HG03469 (cell line): Measurements from ENCODE around the gene PTPRE.

Source experiments
- ATAC-seq: cut with Tn5 transposase; IDR thresholded peaks from one replicate; pipeline ENCODE4 v1.9.1; 2021; ENCODE audit warnings: mild to moderate bottlenecking, moderate library complexity, moderate number of reproducible peaks; ENCODE audit not compliant: unreplicated experiment

The PTPRE gene

GRCh38 chr10:127882801-127883459 lies 24.0 kb upstream of the PTPRE start:
- ATAC-seq = no peak

DNA sequence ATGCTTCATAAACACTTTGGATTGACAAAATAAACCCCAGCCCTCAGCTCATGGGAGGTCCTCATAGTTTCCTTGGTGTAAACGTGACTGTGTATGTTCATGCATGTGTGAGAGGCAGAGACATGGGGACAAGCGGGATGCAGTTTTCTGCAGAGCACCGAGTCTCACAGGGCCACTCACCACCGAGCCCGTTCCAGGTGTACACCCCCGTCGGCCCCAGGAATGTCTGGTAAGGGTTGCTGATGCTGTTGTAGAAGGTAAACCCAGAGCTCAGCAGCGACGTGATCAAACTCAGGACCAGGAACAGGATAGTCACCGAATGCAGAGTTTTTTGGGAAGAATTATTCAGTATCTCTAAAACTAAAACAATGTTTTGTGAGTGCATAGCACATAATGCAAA lies 23.4 kb upstream of the PTPRE start:
- ATAC-seq = no peak

DNA sequence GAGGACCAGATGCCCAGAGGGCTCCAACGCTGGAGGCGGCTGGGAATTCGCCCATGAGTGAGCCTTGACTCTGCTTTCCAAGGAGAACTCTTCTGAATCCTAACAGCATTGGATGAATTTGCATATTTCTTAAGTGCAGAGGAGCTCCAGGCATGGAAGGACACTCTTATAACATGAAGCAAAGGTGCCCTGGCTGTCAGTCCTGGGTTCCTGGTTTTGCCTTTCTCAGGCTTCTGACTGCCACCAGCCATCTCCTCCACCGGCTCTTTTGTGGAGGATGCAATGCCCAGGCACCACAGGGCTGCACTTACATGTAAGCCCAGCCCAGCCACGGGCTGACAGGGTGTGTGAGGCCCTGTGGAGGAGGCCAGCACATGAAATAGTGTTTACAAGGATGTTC lies 22.4 kb upstream of the PTPRE start:
- ATAC-seq = no peak

- no peak for ATAC-seq
Measured at GRCh38 chr10:127886371-127887051, 20.4 kb upstream of the PTPRE start.

GRCh38 chr10:127887541-127888415 lies 19.1 kb upstream of the PTPRE start:
- no peak for ATAC-seq

DNA sequence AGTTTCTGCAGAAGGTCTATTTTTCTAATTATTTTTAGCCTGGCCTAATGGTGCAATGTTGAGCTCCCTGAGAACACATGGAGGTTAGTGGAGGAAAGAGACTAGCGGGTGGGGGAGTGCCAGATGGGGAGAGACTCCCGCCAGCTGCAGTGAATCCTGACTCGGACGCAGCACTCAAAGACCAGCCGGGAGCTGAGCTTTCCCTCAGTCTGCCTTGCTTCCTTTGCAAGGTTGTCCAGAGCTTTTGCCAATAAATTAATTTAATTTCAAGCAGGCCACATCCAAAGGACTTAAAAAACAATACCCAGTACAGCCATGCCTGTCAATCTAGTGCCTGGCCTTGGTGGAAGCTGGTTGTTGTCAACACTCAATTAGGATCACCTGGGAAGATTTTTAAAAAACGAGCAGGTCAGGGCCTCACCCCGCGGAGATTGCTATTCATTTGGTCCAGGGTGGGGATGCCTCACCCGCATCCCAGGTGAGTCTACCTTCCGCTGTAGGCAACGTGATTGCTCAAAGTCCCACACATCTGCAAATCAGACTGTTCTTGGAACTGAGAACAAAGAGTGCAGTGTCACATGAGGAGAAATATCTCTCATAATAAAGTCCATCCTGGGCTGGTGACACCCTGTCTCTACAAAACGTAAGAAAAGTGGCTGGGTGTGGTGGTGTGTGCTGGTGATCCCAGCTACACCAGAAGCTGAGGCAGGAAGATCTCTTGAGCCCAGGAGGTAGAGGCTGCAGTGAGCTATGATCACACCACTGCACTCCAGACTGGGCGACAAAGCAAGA lies 18.2 kb upstream of the PTPRE start:
- no peak for ATAC-seq

DNA sequence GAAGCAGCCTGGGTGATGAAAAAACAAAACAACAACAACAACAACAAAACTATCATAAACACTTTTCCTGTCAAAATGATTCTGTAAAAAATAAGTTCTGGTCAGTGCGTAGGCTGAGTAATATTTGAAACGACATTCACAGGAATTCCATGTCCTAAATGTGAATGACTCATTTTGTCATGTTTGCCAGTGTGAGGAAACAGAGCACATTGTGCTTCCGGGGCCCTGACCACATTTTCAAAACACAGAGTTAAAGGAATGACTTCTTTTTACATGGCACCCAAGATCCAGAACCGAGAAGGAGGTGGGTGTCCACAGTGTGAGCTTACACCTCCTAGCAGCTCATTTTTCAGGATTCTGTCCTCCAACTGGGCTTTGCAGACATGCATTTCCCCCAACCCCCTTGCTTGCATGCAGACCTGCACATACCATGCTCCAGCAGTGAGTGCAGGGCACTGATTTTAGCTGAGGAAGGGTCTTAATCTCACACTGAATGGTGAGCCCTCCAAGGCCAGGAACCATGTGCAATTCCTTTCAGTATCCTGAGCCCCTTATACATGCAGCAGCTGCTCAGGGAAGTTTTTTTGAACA lies 17.2 kb upstream of the PTPRE start:
- ATAC-seq = no peak

DNA sequence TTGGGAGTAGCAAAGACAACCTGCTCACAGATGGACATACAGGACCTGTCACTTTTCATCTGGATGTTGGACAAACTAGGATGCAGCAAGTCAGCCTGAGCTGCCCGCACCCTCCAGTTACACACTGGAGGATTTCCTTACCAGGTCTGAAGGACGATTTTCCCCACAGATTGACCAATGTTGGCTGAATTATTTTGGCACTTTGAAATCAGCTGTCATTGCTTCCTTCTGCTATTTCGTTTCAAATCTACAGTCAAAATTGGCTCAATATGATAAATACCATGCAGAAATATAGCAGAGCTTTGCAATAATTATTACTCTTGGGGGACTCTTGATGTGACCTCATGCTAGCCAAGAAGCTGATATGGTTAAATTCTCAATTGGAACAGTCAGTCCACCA lies 16.7 kb upstream of the PTPRE start:
- no peak for ATAC-seq

GRCh38 chr10:127890832-127891334 lies 16.0 kb upstream of the PTPRE start:
- ATAC-seq = no peak

GRCh38 chr10:127892743-127893142 lies 14.2 kb upstream of the PTPRE start, which contains the start of gene CLRN3:
TSS of gene CLRN3 (minus strand) at chr10:127892941. CDS start at chr10:127892784, 157 bp downstream.
- ATAC-seq = no peak

GRCh38 chr10:127894146-127894545 lies 12.8 kb upstream of the PTPRE start:
- no peak for ATAC-seq

DNA sequence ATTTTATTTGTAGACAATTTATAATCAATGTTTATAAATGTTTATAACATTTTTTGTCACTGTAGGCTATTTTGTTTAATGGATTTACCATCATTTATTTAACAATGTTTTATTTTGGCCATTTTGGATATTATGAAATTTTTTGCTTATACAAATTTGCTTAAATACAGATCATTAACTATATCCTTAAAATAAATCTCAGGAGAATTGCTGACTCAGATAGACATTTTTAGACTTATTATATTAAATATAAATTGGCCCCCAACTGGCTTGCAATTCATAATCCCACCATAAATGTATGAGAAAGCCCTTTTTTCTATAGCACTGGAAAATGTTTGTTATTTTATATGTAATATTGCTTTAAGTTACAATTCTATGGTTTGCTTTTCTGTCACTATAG lies 10.3 kb upstream of the PTPRE start:
- no peak for ATAC-seq

GRCh38 chr10:127897177-127897576 lies 9.7 kb upstream of the PTPRE start:
- no peak for ATAC-seq

DNA sequence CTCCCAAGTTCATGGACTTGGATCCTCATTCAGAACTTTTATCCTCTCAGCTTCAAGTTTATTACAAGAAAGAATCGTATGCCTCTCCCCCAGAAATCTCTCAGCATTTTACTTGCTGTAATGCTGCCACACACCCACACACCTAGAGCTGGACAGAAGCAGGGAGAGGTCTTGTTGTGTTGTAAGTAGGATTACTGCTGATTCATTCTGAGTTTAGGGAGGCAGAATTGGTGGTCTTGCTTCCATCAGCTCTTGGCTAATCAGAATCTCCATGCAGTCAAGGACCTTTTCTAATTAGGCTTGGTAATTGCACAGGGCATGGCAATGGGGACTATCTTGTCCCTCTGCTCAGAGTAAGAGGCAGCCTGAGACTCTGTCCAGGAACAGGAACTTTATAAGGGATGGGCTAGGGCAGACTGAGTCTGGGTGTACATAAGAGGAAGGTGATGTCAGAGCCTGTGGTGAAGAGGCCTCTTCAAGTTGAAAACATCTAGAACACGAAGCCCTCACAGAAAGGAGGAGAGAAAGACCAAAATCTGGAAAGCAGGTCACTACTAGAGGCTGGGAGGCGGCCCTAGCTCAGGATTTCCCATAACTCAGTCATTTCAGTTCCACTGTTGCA lies 7.0 kb upstream of the PTPRE start:
- ATAC-seq = no peak

DNA sequence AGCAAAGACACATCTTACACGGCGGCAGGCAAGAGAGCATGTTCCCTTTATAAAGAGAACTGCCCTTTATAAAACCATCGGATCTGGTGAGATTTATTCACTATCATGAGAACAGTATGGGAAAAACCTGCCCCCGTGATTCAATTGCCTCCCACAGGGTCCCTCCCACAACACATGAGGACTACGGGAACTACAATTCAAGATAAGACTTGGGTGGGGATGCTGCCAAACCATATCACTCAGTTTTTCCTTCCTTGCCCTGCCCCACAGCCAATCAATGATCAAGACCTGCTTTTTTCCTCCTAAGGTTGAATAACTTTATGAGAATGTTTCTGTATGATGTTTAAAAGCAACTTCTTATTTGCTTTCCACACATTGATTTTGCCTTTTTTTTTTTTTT lies 3.1 kb upstream of the PTPRE start:
- ATAC-seq = no peak

- no peak for ATAC-seq
Measured at GRCh38 chr10:127904311-127905000, 2.4 kb upstream of the PTPRE start.

DNA sequence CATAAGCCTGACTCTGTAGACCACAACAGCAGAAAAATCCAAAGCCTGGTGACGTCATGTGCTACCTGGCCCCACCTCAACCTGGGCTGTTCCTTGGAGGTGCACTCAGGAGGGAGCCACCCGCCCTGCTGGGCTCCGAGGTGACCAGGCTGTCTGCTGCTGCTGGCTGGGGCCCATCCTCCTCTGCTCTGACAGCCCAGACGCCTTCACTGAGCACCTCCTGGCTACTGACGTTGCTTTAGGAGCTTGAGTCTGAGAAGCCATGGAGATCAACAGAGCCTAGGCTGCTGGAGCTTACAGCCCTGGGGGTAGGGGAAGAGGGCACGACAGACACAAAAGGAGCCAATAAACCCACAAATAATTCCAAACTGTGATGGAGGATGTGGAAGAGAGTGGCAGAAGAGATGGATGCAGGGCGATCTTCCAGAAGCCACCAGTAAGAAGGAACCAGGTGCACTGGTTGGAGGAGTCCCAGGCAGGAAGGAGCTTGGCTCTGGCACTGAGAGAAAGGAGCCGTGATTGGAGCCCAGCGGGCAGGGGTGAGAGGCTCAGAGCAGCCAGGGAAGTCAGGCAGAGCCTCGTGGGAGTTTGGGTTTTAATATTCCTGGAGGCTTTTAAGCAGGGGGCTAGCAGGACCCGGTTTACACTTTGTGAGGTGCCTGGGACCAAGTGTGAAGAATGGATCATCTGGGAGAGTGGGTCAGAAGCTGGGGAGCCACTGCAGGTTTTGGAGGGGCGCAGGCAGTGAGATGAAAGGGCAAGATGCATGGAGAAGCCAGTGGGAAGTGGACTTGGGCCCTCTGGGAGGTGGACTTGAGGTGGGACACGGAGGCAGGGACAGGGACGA lies 1.7 kb upstream of the PTPRE start:
- ATAC-seq = no peak

- no peak for ATAC-seq
Measured at GRCh38 chr10:127905848-127906261, 1.0 kb upstream of the PTPRE start.
